Endothelial cell of umbilical vein (primary cell): ENCODE measurements around the gene PCDHA13.

ENCODE experiments used
- CTCF ChIP-seq, 2 donors: IDR thresholded peaks; 1 replicate in 1 of 2; 2 replicates in 1 of 2; pipeline ENCODE4 v1.5.1; 2011; ENCODE audit warnings: low read length in 2 of 2, mild to moderate bottlenecking in 2 of 2, moderate library complexity in 2 of 2, control low read depth in 1 of 2, inconsistent platforms in 1 of 2, low read depth in 1 of 2; ENCODE audit not compliant: insufficient read depth in 1 of 2; ENCODE audit errors: extremely low read depth in 1 of 2
- EZH2 ChIP-seq: IDR thresholded peaks from 2 replicates; pipeline ENCODE4 v1.6.1; 2012; ENCODE audit warnings: borderline replicate concordance, low read depth, mild to moderate bottlenecking, moderate library complexity, low read length, inconsistent platforms; ENCODE audit not compliant: severe bottlenecking
- POLR2A ChIP-seq: IDR thresholded peaks from 2 replicates; pipeline ENCODE4 v1.6.1; 2012; ENCODE audit warnings: low read depth, mild to moderate bottlenecking, control low read depth, low read length

DNA sequence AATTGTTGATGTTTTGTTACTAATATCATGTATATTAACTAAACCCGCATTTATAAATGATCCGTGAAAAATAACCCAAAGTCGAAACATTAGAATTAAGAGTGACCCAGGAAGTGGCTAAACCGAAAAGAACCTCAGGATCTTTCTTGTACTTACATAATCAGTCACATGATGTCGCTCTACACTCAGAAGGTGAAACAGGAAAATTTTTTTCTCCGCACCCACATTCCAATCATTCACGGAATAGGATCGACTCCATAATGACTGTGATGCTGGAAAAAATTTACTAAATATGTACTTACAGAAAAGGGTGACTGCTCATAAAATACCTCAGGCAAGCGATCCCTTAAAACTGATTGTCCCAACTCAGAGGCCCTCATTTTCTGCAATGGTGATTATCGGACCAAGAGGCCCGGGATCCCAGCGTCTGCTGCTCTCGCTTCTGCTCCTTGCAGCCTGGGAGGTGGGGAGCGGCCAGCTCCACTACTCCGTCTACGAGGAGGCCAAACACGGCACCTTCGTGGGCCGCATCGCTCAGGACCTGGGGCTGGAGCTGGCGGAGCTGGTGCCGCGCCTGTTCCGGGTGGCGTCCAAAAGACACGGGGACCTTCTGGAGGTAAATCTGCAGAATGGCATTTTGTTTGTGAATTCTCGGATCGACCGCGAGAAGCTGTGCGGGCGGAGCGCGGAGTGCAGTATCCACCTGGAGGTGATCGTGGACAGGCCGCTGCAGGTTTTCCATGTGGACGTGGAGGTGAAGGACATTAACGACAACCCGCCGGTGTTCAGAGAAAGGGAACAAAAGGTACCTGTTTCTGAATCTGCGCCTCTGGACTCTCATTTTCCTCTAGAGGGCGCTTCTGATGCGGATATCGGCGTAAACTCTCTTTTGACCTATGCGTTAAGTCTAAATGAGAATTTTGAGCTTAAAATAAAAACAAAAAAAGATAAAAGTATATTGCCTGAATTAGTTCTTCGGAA lies 6.5 kb upstream of the PCDHA13 start, which contains the start of gene PCDHA12:
- no peak for TF ChIP-seq CTCF (IDR thresholded peaks at IDR 0.05; ENCODE audit: extremely low read depth in 1 of 2, insufficient read depth in 1 of 2, low read depth in 1 of 2, low read length in 2 of 2)
- TF ChIP-seq POLR2A = no peak
- no peak for TF ChIP-seq EZH2
